ENCODE data around the gene UGT1A3.
"Not testable (repeated sequence)": the region's sequence is repeated elsewhere in the genome, so short reads cannot be mapped to it uniquely, and the experiment has no call there.

UGT1A3 gene

GRCh38 chr2:233718552-233718951, 10.3 kb upstream of the UGT1A3 start, which contains the start of gene UGT1A4:
Gene UGT1A4 (plus strand): TSS chr2:233718736. CDS start chr2:233718821, 85 bp downstream.
- Mint-ChIP-seq H3K4me1 (ENCODE audit: low read depth in 2 of 2) (no peaks in the 10 kb centered on the region), H3K36me3 (ENCODE audit: insufficient read depth) (peaks cover 2% of the 10 kb centered on the region), H3K27me3 (peaks cover 47 to 76% of the 10 kb centered on the region in 2 donors), H3K27ac (no peak within 1 kb of the TSS), H3K9me3 (no peaks in the 10 kb centered on the region), H3K4me3 (no peak within 1 kb of the TSS)
- ATAC-seq (replicated peaks), result no peak
- no peak for DNase-seq

- H3K9me3 Mint-ChIP-seq; DNase-seq; H3K27ac Mint-ChIP-seq; H3K4me3 Mint-ChIP-seq; H3K4me1 Mint-ChIP-seq (ENCODE audit: low read depth in 2 of 2); ATAC-seq (replicated peaks); H3K36me3 Mint-ChIP-seq (ENCODE audit: insufficient read depth): not testable (repeated sequence)
- H3K27me3 Mint-ChIP-seq, result peaks cover 66 to 74% of the 10 kb centered on the region in 2 donors
Observed at GRCh38 chr2:233736868-233737653, 8.2 kb downstream of the UGT1A3 start.

- H3K27me3 Mint-ChIP-seq, result peaks cover 45 to 52% of the 10 kb centered on the region in 2 donors
- no peaks in the 10 kb centered on the region for H3K9me3 Mint-ChIP-seq
- ATAC-seq (replicated peaks), result no peak
- H3K4me1 Mint-ChIP-seq (ENCODE audit: low read depth in 2 of 2), result no peaks in the 10 kb centered on the region
- no peak overlapping the region for H3K4me3 Mint-ChIP-seq
- no peak overlapping the region for H3K27ac Mint-ChIP-seq
- no peaks in the 10 kb centered on the region for H3K36me3 Mint-ChIP-seq (ENCODE audit: insufficient read depth)
- DNase-seq, result no peak
Observed at GRCh38 chr2:233740870-233741269, 12.0 kb downstream of the UGT1A3 start.

- ATAC-seq (replicated peaks) (no peak), DNase-seq (no peak)
- no peak overlapping the region for H3K4me3 Mint-ChIP-seq
- no peak overlapping the region for H3K27ac Mint-ChIP-seq
- H3K4me1 Mint-ChIP-seq (ENCODE audit: low read depth in 2 of 2), result no peaks in the 10 kb centered on the region
- H3K36me3 Mint-ChIP-seq (ENCODE audit: insufficient read depth), result no peaks in the 10 kb centered on the region
- no peaks in the 10 kb centered on the region for H3K9me3 Mint-ChIP-seq
- H3K27me3 Mint-ChIP-seq, result peaks cover 46 to 56% of the 10 kb centered on the region in 2 donors
Observed at GRCh38 chr2:233743464-233744259, 14.8 kb downstream of the UGT1A3 start.

DNA sequence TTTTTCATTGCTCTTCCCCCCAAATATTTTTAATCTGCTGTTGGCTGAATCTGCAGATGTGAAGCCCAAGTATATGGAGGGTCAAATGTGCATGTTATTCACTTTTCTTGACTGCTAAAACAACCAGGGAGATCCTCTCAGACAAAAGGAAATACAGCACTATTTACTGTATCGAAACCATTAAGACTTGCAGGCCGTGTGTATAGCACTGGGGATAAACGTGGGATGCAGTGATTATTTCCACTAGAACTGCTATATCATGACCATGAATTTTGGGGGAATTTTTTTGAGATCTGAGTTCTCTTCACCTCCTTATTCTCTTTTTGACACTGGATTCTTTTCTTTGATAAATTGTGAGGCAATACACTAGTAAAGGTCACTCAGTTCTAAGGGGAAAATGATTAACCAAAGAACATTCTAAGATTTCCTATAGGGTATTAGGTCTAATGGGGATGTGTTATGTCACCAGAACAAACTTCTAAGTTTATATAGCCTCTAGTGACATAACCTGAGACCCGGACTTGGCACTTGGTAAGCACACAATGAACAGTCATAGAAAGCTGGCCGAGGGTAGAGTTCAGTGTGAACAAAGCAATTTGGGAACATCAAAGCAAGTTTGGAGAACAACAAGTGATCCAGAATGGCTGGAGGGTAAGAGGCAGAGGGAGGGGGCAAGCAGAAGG, 16.4 kb downstream of the UGT1A3 start:
- no peaks in the 10 kb centered on the region for H3K36me3 Mint-ChIP-seq (ENCODE audit: insufficient read depth)
- H3K27ac Mint-ChIP-seq, result no peak overlapping the region
- DNase-seq (no peak), ATAC-seq (replicated peaks) (no peak)
- peaks cover 50 to 56% of the 10 kb centered on the region in 2 donors for H3K27me3 Mint-ChIP-seq
- no peak overlapping the region for H3K4me3 Mint-ChIP-seq
- H3K4me1 Mint-ChIP-seq (ENCODE audit: low read depth in 2 of 2), result no peaks in the 10 kb centered on the region
- H3K9me3 Mint-ChIP-seq, result peaks cover 0 to 4% of the 10 kb centered on the region in 2 donors

DNA sequence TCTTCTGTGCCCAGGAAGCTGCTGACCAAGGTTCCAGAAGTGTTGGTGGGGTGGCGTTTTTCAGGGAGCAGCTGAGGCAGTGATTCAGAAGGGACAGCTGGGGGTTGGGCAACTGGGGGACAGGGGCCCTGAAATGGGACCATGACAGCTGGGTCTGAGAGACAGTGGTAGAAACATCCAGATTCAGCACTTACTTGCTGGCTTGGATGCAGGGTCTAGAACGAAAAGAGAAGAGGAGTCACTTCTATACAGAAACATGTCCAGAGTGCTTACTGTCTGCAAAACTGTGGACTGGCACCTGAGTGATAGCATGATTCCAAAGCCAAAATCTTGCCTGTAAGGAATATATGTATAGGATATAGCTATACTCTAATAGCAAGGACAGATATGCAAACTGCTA, 17.0 kb downstream of the UGT1A3 start:
- DNase-seq, result not testable (repeated sequence)

GRCh38 chr2:233746475-233747282, 17.8 kb downstream of the UGT1A3 start:
- peaks cover 40 to 67% of the 10 kb centered on the region in 2 donors for H3K27me3 Mint-ChIP-seq
- no peak overlapping the region for H3K4me3 Mint-ChIP-seq
- DNase-seq (no peak), ATAC-seq (replicated peaks) (no peak)
- H3K27ac Mint-ChIP-seq, result no peak overlapping the region
- H3K36me3 Mint-ChIP-seq (ENCODE audit: insufficient read depth), result no peaks in the 10 kb centered on the region
- peaks cover 0 to 5% of the 10 kb centered on the region in 2 donors for H3K9me3 Mint-ChIP-seq
- H3K4me1 Mint-ChIP-seq (ENCODE audit: low read depth in 2 of 2), result no peaks in the 10 kb centered on the region

More for the DNA sequence above, 17.0 kb downstream of the UGT1A3 start:
- H3K4me1 Mint-ChIP-seq (ENCODE audit: low read depth in 2 of 2); H3K27ac Mint-ChIP-seq; H3K4me3 Mint-ChIP-seq; ATAC-seq (replicated peaks); H3K36me3 Mint-ChIP-seq (ENCODE audit: insufficient read depth); H3K9me3 Mint-ChIP-seq: not testable (repeated sequence)
- H3K27me3 Mint-ChIP-seq, result peaks cover 47 to 59% of the 10 kb centered on the region in 2 donors

DNA sequence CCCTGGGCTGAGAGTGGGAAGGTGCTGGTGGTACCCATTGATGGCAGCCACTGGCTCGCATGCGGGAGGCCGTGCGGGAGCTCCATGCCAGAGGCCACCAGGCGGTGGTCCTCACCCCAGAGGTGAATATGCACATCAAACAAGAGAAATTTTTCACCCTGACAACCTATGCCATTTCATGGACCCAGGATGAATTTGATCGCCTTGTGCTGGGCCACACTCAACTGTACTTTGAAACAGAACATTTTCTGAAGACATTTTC, 18.4 kb downstream of the UGT1A3 start:
- H3K4me3 Mint-ChIP-seq, result no peak overlapping the region
- no peak overlapping the region for H3K27ac Mint-ChIP-seq
- peaks cover 0 to 5% of the 10 kb centered on the region in 2 donors for H3K9me3 Mint-ChIP-seq
- peaks cover 40 to 72% of the 10 kb centered on the region in 2 donors for H3K27me3 Mint-ChIP-seq
- ATAC-seq (replicated peaks), result no peak
- no peaks in the 10 kb centered on the region for H3K4me1 Mint-ChIP-seq (ENCODE audit: low read depth in 2 of 2)
- no peaks in the 10 kb centered on the region for H3K36me3 Mint-ChIP-seq (ENCODE audit: insufficient read depth)
- DNase-seq, result no peak

DNA sequence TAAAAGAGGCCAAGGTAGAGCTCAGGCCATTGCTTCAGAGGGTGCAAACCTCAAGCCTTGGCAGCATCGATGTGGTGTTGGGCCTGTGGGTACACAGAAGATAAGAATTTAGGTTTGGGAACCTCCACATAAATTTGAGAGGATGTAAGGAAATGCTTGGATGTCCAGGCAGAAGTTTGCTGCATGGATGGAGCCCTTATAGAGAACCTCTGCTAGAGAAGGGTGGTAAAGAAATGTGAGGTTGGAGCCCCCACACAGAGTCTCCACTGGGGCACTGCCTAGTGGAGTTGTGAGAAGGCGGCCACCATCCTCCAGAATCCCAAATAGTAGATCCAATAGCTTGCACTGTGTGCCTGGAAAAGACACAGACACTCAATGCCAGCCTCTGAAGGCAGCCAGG, 21.8 kb downstream of the UGT1A3 start:
- peaks cover 40 to 94% of the 10 kb centered on the region in 2 donors for H3K27me3 Mint-ChIP-seq
- H3K9me3 Mint-ChIP-seq; DNase-seq; H3K36me3 Mint-ChIP-seq (ENCODE audit: insufficient read depth); H3K4me1 Mint-ChIP-seq (ENCODE audit: low read depth in 2 of 2); H3K27ac Mint-ChIP-seq; ATAC-seq (replicated peaks); H3K4me3 Mint-ChIP-seq: not testable (repeated sequence)

GRCh38 chr2:233751212-233752009, 22.6 kb downstream of the UGT1A3 start:
- not testable (repeated sequence) for H3K36me3 Mint-ChIP-seq (ENCODE audit: insufficient read depth); ATAC-seq (replicated peaks); DNase-seq; H3K9me3 Mint-ChIP-seq; H3K27ac Mint-ChIP-seq; H3K4me1 Mint-ChIP-seq (ENCODE audit: low read depth in 2 of 2); H3K4me3 Mint-ChIP-seq
- H3K27me3 Mint-ChIP-seq, result peaks cover 37 to 87% of the 10 kb centered on the region in 2 donors

DNA sequence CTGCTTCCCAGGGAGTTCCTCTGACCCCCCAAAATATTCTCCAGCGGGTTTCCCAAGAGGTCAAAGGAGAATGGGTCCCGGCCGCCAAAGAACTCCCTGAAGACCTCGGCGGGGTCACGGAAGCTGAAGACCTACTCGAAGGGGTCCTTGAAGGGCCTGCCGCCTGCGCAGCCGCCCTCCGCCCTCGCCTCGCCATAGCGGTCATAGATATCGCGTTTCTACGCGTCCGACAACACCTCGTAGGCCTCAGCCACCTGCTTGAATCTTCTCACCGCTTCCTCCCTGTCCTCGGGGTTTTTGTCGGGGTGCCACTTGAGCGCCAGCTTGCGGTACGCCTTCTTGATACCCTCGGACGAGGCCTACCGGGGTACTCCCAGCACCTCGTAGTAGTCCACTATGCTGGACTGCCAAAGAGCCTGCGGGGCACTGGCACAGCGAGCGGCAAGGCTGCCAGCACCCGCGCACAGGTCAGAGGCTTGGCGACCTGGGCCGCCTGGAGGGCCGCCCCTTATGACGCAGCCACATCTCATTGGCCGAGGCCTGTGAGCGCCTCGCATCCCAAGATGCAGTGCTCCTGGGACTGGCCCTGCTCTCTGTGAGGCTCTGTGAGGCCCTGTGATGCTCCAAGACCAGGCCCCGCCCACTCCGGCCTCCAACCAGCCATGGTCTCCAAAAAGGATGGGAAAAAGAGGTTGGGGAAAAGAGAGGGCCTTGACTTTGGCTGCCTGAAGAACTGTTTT, 26.2 kb downstream of the UGT1A3 start:
- ATAC-seq (replicated peaks), result no peak
- no peak for DNase-seq
- Mint-ChIP-seq H3K9me3 (peaks cover 0 to 3% of the 10 kb centered on the region in 2 donors), H3K27me3 (peaks cover 17 to 60% of the 10 kb centered on the region in 2 donors), H3K4me3 (no peak overlapping the region), H3K27ac (no peak overlapping the region), H3K4me1 (ENCODE audit: low read depth in 2 of 2) (no peaks in the 10 kb centered on the region), H3K36me3 (ENCODE audit: insufficient read depth) (no peaks in the 10 kb centered on the region)

Measured in effector memory CD8-positive, alpha-beta T cell (primary cell).